ENCODE data around the gene PPP1R1B.

Gene PPP1R1B

GRCh38 chr17:39670746-39671145 is 44.0 kb downstream of the PPP1R1B start:
- Histone ChIP-seq H3K9me3 (ENCODE audit: control insufficient read depth, low read length) (no peaks in the 10 kb centered on the region), H3K27ac (ENCODE audit: insufficient read depth, low read depth, low read length, poor library complexity, severe bottlenecking) (no peak overlapping the region)
- WGBS, 2 experiments: 82 to 84% methylated on average over 4 of the region's 4 CpGs

GRCh38 chr17:39671651-39672521 is 45.1 kb downstream of the PPP1R1B start:
- WGBS, 2 experiments: 80 to 81% methylated on average over 19 of the region's 19 CpGs
- Histone ChIP-seq H3K27ac (ENCODE audit: insufficient read depth, low read depth, low read length, poor library complexity, severe bottlenecking) (no peak overlapping the region), H3K27me3 (ENCODE audit: control insufficient read depth, insufficient read depth, low read length, poor library complexity, severe bottlenecking) (peaks cover 43% of the 10 kb centered on the region), H3K4me1 (ENCODE audit: control insufficient read depth, insufficient read depth, low read length) (peaks cover 3% of the 10 kb centered on the region), H3K36me3 (ENCODE audit: control insufficient read depth, insufficient read depth, low read length) (no peaks in the 10 kb centered on the region), H3K4me3 (ENCODE audit: insufficient read depth, low read depth, low read length) (no peak overlapping the region), H3K9me3 (ENCODE audit: control insufficient read depth, low read length) (no peaks in the 10 kb centered on the region)

More at GRCh38 chr17:39670746-39671145, 44.0 kb downstream of the PPP1R1B start:
- peaks cover 55% of the 10 kb centered on the region for H3K27me3 ChIP-seq (ENCODE audit: control insufficient read depth, insufficient read depth, low read length, poor library complexity, severe bottlenecking)
- no peak overlapping the region for H3K4me3 ChIP-seq (ENCODE audit: insufficient read depth, low read depth, low read length)
- H3K36me3 ChIP-seq (ENCODE audit: control insufficient read depth, insufficient read depth, low read length): no peaks in the 10 kb centered on the region
- H3K4me1 ChIP-seq (ENCODE audit: control insufficient read depth, insufficient read depth, low read length): peaks cover 8% of the 10 kb centered on the region

GRCh38 chr17:39672522-39673334 is 46.0 kb downstream of the PPP1R1B start:
- H3K27ac ChIP-seq (ENCODE audit: insufficient read depth, low read depth, low read length, poor library complexity, severe bottlenecking): no peak overlapping the region
- H3K4me1 ChIP-seq (ENCODE audit: control insufficient read depth, insufficient read depth, low read length): no peaks in the 10 kb centered on the region
- no peak overlapping the region for H3K4me3 ChIP-seq (ENCODE audit: insufficient read depth, low read depth, low read length)
- 92 to 93% methylated on average over 15 of the region's 15 CpGs for WGBS, 2 experiments
- no peaks in the 10 kb centered on the region for H3K9me3 ChIP-seq (ENCODE audit: control insufficient read depth, low read length)
- no peaks in the 10 kb centered on the region for H3K36me3 ChIP-seq (ENCODE audit: control insufficient read depth, insufficient read depth, low read length)
- peaks cover 35% of the 10 kb centered on the region for H3K27me3 ChIP-seq (ENCODE audit: control insufficient read depth, insufficient read depth, low read length, poor library complexity, severe bottlenecking)

- Histone ChIP-seq H3K27ac (ENCODE audit: insufficient read depth, low read depth, low read length, poor library complexity, severe bottlenecking) (no peak overlapping the region), H3K9me3 (ENCODE audit: control insufficient read depth, low read length) (no peaks in the 10 kb centered on the region), H3K4me3 (ENCODE audit: insufficient read depth, low read depth, low read length) (no peak overlapping the region), H3K36me3 (ENCODE audit: control insufficient read depth, insufficient read depth, low read length) (no peaks in the 10 kb centered on the region), H3K27me3 (ENCODE audit: control insufficient read depth, insufficient read depth, low read length, poor library complexity, severe bottlenecking) (peaks cover 27% of the 10 kb centered on the region), H3K4me1 (ENCODE audit: control insufficient read depth, insufficient read depth, low read length) (no peaks in the 10 kb centered on the region)
- WGBS, 2 experiments: 83 to 84% methylated on average over 13 of the region's 13 CpGs
Measured at GRCh38 chr17:39673335-39674081, 46.8 kb downstream of the PPP1R1B start.

GRCh38 chr17:39674179-39674578 is 47.4 kb downstream of the PPP1R1B start:
- 89 to 93% methylated on average over 5 of the region's 5 CpGs for WGBS, 2 experiments
- Histone ChIP-seq H3K9me3 (ENCODE audit: control insufficient read depth, low read length) (no peaks in the 10 kb centered on the region), H3K4me1 (ENCODE audit: control insufficient read depth, insufficient read depth, low read length) (no peaks in the 10 kb centered on the region), H3K4me3 (ENCODE audit: insufficient read depth, low read depth, low read length) (no peak overlapping the region), H3K27ac (ENCODE audit: insufficient read depth, low read depth, low read length, poor library complexity, severe bottlenecking) (no peak overlapping the region), H3K27me3 (ENCODE audit: control insufficient read depth, insufficient read depth, low read length, poor library complexity, severe bottlenecking) (peaks cover 20% of the 10 kb centered on the region), H3K36me3 (ENCODE audit: control insufficient read depth, insufficient read depth, low read length) (no peaks in the 10 kb centered on the region)

- H3K4me1 ChIP-seq (ENCODE audit: control insufficient read depth, insufficient read depth, low read length): no peaks in the 10 kb centered on the region
- H3K4me3 ChIP-seq (ENCODE audit: insufficient read depth, low read depth, low read length): no peak overlapping the region
- WGBS, 2 experiments: 63% methylated on average over 10 of the region's 11 CpGs
- peaks cover 14% of the 10 kb centered on the region for H3K27me3 ChIP-seq (ENCODE audit: control insufficient read depth, insufficient read depth, low read length, poor library complexity, severe bottlenecking)
- no peak overlapping the region for H3K27ac ChIP-seq (ENCODE audit: insufficient read depth, low read depth, low read length, poor library complexity, severe bottlenecking)
- H3K36me3 ChIP-seq (ENCODE audit: control insufficient read depth, insufficient read depth, low read length): no peaks in the 10 kb centered on the region
- H3K9me3 ChIP-seq (ENCODE audit: control insufficient read depth, low read length): no peaks in the 10 kb centered on the region
Measured at GRCh38 chr17:39674702-39675389, 48.1 kb downstream of the PPP1R1B start.

GRCh38 chr17:39675390-39676082 is 48.8 kb downstream of the PPP1R1B start:
- no peak overlapping the region for H3K27ac ChIP-seq (ENCODE audit: insufficient read depth, low read depth, low read length, poor library complexity, severe bottlenecking)
- 87 to 90% methylated on average over 10 of the region's 10 CpGs for WGBS, 2 experiments
- no peak overlapping the region for H3K4me3 ChIP-seq (ENCODE audit: insufficient read depth, low read depth, low read length)
- H3K27me3 ChIP-seq (ENCODE audit: control insufficient read depth, insufficient read depth, low read length, poor library complexity, severe bottlenecking): peaks cover 7% of the 10 kb centered on the region
- no peaks in the 10 kb centered on the region for H3K4me1 ChIP-seq (ENCODE audit: control insufficient read depth, insufficient read depth, low read length)
- no peaks in the 10 kb centered on the region for H3K9me3 ChIP-seq (ENCODE audit: control insufficient read depth, low read length)
- H3K36me3 ChIP-seq (ENCODE audit: control insufficient read depth, insufficient read depth, low read length): no peaks in the 10 kb centered on the region

GRCh38 chr17:39676198-39676819 is 49.6 kb downstream of the PPP1R1B start:
- H3K36me3 ChIP-seq (ENCODE audit: control insufficient read depth, insufficient read depth, low read length): no peaks in the 10 kb centered on the region
- WGBS, 2 experiments: 88 to 92% methylated on average over 7 of the region's 7 CpGs
- no peaks in the 10 kb centered on the region for H3K9me3 ChIP-seq (ENCODE audit: control insufficient read depth, low read length)
- H3K4me1 ChIP-seq (ENCODE audit: control insufficient read depth, insufficient read depth, low read length): no peaks in the 10 kb centered on the region
- H3K4me3 ChIP-seq (ENCODE audit: insufficient read depth, low read depth, low read length): no peak overlapping the region
- H3K27ac ChIP-seq (ENCODE audit: insufficient read depth, low read depth, low read length, poor library complexity, severe bottlenecking): no peak overlapping the region
- peaks cover 2% of the 10 kb centered on the region for H3K27me3 ChIP-seq (ENCODE audit: control insufficient read depth, insufficient read depth, low read length, poor library complexity, severe bottlenecking)

GRCh38 chr17:39677072-39677471 is 50.3 kb downstream of the PPP1R1B start:
- 91 to 92% methylated on average over 6 to 7 of the region's 8 CpGs for WGBS, 2 experiments
- Histone ChIP-seq H3K27me3 (ENCODE audit: control insufficient read depth, insufficient read depth, low read length, poor library complexity, severe bottlenecking) (no peaks in the 10 kb centered on the region), H3K4me3 (ENCODE audit: insufficient read depth, low read depth, low read length) (no peak overlapping the region), H3K9me3 (ENCODE audit: control insufficient read depth, low read length) (no peaks in the 10 kb centered on the region), H3K27ac (ENCODE audit: insufficient read depth, low read depth, low read length, poor library complexity, severe bottlenecking) (no peak overlapping the region), H3K36me3 (ENCODE audit: control insufficient read depth, insufficient read depth, low read length) (no peaks in the 10 kb centered on the region), H3K4me1 (ENCODE audit: control insufficient read depth, insufficient read depth, low read length) (no peaks in the 10 kb centered on the region)
